ENCODE measurements around the gene CCS.
"Not testable (repeated sequence)": the region's sequence is repeated elsewhere in the genome, so short reads cannot be mapped to it uniquely, and the experiment has no call there.

Gene CCS

GRCh38 chr11:66592457-66593302 lies at the start of gene CCS, which contains the start of gene CCDC87:
CCS (plus strand) TSS chr11:66593185; CDS start chr11:66593262, 77 bp downstream.
CCDC87 (minus strand) TSS chr11:66593063; CDS start chr11:66593015, 48 bp downstream.
- peak; percentile 100 for DNase-seq (ENCODE audit: low spot score)

GRCh38 chr11:66543263-66544107 lies 49.5 kb upstream of the CCS start:
- no peak for DNase-seq (ENCODE audit: low spot score)

GRCh38 chr11:66544952-66545351 lies 48.0 kb upstream of the CCS start:
- not testable (repeated sequence) for DNase-seq (ENCODE audit: low spot score)

GRCh38 chr11:66545701-66546367 lies 47.2 kb upstream of the CCS start, which contains the start of gene ZDHHC24:
ZDHHC24 (minus strand) TSS chr11:66546048; CDS start chr11:66546003, 45 bp downstream.
- DNase-seq (ENCODE audit: low spot score), result peak; percentile 100

GRCh38 chr11:66546368-66546965 lies 46.5 kb upstream of the CCS start, which contains the start of gene ACTN3:
ACTN3 (plus strand) TSS chr11:66546903; CDS start chr11:66546938, 35 bp downstream.
- peak; percentile 95 for DNase-seq (ENCODE audit: low spot score)

GRCh38 chr11:66546966-66547661 lies 45.9 kb upstream of the CCS start:
- DNase-seq (ENCODE audit: low spot score), result peak; percentile 90

- DNase-seq (ENCODE audit: low spot score), result peak; percentile 77
Observed at GRCh38 chr11:66547662-66548009, 45.3 kb upstream of the CCS start.

- peak; percentile 70 for DNase-seq (ENCODE audit: low spot score)
Observed at GRCh38 chr11:66548041-66548440, 44.9 kb upstream of the CCS start.

- DNase-seq (ENCODE audit: low spot score), result no peak
Observed at GRCh38 chr11:66548774-66549630, 44.0 kb upstream of the CCS start.

- no peak for DNase-seq (ENCODE audit: low spot score)
Observed at GRCh38 chr11:66549696-66550095, 43.3 kb upstream of the CCS start.

- DNase-seq (ENCODE audit: low spot score), result peak; percentile 46
Observed at GRCh38 chr11:66550887-66551286, 42.1 kb upstream of the CCS start.

- DNase-seq (ENCODE audit: low spot score), result peak; percentile 64
Observed at GRCh38 chr11:66554602-66555001, 38.4 kb upstream of the CCS start.

- DNase-seq (ENCODE audit: low spot score), result peak; percentile 58
Observed at GRCh38 chr11:66555416-66555815, 37.6 kb upstream of the CCS start.

GRCh38 chr11:66556086-66556485 lies 36.9 kb upstream of the CCS start:
- no peak for DNase-seq (ENCODE audit: low spot score)

- peak; percentile 63 for DNase-seq (ENCODE audit: low spot score)
Observed at GRCh38 chr11:66557733-66558326, 35.2 kb upstream of the CCS start.

GRCh38 chr11:66559142-66559865 lies 33.7 kb upstream of the CCS start:
- DNase-seq (ENCODE audit: low spot score), result peak; percentile 73

GRCh38 chr11:66559866-66560676 lies 32.9 kb upstream of the CCS start:
- peak; percentile 64 for DNase-seq (ENCODE audit: low spot score)
